GM03348 (cell line): ENCODE data around the gene HPCAL1.

ENCODE experiments used
- DNase-seq: peaks from one replicate; pipeline ENCODE4 v3.0.0; 2012; ENCODE audit warnings: low spot score

HPCAL1 gene

DNA sequence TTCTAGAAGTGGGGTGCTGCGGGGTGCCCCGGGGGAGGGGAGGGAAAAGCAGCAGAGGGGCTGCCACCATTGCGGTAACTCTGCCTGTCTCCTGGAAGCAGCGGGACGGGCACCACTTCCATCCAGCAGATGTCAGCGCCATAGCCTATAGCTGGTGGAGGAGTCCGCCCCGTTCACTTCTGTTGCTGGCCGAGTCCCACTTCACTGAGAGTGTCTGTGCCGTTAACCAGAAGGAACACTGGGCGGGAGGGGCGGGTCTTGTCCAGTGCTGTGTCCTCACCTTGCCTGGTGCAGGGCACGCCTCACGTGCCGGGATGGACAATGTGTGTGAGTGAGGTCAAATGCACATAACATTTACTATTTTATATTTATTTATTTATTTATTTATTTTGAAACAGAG is 164.7 kb downstream of the HPCAL1 start:
- DNase-seq = no peak

DNA sequence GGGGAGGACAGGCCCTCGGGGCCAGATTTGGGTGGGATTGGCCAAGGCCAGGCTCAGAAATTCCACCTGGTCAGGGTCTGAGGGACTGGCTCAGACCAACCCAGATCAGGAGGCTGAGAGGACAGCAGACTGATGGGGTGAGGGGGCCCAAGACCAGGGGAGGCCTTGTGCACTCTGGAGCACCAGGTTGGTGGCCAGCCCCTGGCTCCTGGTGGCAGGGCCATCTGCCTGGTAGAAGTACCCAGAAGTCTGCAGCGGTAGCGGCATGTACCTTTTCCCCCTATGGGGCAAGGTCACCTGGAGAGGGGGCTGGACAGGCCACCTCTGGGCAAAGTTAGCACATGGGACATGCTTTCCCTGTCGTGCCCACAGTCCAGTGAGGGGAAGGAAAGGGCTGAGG is 166.6 kb downstream of the HPCAL1 start:
- DNase-seq = no peak

DNA sequence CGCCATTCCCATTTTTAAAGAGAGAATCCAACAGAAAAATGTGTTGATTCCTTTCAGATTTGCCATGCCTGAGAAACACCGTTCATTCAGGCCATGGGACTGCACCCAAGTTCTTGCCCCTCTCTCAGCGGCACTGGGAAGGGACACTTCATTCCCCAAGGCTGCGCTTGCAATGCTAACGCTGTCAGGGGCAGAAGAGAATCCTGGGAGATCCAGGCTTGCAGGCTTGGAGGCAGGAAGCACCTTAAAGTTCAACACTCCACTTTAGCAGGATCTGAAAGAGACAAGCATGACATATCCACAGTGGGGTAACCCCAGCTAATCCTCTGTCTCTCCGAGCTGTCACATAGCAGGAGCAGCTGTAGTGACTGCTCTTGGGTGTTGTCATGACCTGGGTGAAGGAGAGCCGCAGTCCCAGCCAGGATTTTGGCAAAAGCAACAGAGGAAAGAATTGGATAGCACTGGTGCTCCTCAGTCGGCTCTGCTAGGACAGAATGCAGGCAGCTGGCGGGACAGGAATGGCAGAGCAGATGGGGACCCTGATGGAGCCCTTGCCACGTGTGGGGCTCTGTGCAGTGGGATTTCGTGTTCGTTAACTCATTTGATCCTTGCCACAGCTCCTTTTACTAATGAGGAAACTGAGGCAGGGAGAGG is 167.4 kb downstream of the HPCAL1 start:
- no peak for DNase-seq

DNA sequence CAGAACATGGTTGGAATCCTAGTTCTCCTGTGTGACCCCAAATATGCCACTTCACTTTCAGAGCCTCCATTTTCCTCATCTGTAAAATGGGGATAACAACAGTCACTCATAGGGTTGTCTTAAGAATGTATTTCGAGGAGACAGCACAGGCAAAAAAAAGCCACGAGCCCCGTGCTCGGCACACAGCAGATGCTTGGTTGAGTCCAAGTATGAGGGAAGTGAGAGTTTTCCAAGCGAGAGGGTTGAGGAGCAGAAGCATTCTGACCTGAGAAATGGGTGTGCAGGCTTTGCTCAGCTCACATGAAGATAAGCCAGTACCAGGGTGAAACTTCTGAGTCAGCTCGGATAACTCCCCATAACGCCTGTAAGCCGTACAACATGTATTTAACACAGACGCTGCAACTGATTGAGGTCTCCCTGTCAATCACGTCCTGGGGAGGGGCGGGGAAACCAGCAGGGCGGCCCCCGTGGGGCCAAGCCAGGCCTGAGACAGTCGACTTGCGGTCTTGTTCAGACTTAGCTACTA is 168.4 kb downstream of the HPCAL1 start:
- no peak for DNase-seq

DNA sequence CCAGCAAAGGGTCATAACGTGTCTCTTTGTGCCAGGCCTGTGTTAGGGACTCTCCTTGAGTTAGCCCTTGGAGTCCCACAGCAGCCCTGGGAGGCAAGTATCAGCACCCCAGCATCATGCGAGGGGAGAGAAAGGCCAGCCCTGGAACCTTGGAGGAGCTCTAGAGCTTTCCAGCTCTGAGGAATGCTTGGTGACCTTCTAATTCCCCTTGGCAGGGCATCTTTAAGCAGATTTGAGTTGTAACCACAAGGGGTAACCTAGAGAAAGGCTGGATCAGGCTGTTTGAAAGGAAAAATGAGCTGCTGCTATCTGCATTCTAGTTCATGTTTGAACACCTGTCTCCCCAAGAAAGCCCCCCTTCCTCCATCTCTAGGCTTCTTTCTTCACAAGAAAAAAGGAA is 169.3 kb downstream of the HPCAL1 start:
- DNase-seq = no peak

DNA sequence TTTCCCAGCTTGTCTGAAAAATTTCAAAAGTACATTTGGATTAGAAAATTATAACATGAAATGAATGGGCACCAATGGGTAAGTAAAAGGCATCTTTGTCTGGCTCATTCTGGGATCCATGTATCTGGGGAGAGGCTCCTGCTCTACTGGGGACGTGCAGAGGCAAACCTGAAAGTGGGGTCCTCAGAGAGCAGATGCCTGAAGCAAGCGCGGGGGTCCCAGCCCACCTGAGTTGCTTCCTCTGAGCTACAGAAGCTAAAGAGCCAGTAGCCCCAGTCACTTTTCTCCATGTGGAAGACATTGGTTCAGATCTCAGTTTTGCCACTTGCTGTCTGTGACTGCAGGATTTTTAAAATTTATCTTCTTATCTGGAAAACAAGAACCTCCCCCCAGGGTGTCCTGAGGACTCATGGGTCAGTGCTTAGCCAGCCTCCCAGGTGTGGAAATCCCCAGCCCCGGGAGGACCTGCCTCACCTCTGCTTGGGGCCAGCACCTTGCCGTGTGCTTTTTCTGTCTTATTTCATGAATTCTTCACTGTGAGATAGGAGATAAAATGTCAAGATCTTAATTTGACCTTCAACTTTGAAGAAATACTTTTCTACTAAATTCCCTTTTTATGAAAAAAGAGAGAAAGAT is 170.5 kb downstream of the HPCAL1 start:
- no peak for DNase-seq

DNA sequence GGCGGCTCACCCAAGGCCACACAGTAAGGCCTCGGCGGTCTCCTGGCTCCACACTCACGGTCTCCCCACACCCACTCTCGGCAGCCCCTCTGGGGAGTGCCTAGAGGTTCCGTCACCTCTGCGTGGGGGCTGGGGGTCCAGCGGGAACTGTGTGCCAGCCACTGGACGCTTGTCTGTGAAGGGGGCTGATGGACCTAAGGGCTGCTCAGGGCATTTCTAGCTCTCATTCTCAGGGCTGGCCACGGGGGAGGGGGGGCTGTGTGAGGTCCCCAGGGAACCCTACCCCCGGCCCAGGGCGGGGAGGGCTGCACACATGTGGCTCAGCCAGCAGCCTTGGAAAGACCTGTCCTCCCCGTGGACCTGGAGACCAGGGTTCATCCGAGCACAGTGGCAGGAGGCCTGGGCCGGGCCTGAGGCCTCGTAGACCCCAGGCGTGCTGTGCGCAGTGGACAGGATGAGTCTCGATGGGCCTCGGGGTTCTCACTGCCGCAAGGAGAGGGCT is 172.6 kb downstream of the HPCAL1 start:
- DNase-seq = no peak

DNA sequence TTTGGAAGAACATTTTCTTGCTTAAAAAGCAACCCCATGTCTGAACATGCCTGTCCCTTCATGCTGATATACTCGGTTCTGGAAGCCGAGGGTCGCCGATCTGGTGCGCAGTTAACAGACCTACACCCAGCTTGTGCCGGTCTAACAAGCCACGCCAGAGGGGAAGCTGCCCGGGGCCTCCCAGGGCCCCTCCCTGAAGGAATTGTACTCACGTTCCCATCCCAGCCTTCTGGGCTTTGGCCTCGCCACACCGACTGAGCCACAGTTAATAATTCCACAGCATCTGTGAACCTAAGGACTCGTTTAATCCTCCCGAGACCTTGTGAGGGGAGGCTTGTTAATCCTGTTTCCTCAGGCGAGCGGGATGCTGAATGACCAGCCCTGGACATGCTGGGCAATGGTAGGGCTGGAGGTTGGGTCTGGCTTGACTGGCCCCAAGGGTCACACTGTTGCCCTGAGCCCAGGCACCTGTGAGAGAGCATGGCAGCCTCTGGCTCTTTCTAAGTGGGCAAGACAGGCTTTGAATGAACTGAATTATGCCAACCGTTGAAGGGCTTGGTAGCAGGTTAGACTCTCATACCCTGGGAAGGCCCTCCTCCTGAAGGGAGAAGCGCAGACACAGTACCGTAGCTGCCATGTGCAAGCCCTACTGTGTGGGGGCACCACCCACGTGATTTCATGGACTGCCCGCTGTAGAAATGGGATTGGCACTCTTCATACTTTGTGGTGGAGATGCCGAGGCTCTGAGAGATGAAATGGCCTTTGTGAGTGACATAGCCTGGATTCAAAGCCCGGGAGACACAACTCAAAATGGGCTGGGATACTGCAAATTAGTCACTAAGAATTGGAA is 173.3 kb downstream of the HPCAL1 start:
- DNase-seq = no peak

DNA sequence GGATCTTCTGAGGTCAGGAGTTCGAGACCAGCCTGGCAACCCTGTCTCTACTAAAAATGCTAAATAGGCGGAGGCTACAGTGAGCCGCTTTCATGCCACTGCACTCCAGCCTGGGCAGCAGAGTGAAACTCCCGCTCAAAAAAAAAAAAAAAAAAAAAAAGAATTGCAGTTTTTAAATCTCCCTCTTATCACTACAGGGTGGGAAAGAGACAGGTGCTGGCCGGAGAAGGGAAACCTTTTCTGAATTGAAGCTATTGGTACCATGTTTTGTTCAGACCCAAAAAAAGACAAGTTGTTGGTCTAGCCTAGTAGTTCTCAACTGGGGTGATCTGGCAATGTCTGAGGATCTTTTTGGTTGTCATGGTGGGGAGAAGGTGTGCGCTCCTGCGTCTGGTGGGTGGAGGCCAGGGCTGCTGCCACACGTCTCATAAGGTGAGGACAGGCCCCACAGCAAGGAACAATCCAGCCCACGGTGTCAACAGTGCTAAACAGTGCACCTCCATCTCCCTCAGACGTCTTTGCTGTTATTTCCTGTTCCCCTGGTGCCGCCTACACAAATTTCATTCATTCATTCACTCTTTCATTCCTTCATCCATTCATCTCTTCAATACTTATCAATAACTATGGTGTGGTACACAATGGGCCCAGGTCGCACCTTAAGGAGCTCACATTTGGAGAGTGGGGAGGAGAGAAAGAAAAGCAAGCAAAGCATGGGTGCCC is 174.2 kb downstream of the HPCAL1 start:
- no peak for DNase-seq
